ENCODE data around the gene MRM2. TPM values are rescaled to one million over a fixed set of nuclear protein-coding genes. Genes with fewer than 3 reads are reported as not detected.
A peak's percentile ranks its signal among the peaks of the same experiment; 100 is the strongest.

The MRM2 gene
- polyA plus RNA-seq, 3 donors: 9.2 to 32.5 (median 26.7) TPM

GRCh38 chr7:2202901-2203765 lies 38.9 kb downstream of the MRM2 start:
- intact Hi-C loops (cut with micrococcal nuclease): no loop called here
- H3K9me3 Mint-ChIP-seq: peaks cover 0 to 7% (median 0%) of the 10 kb centered on the region in 7 donors
- H3K9ac ChIP-seq (ENCODE audit: insufficient read depth, low read length, poor library complexity, severe bottlenecking): no peak overlapping the region
- H3K36me3 ChIP-seq (replicated peaks in 1 of 2; ENCODE audit: control insufficient read depth in 1 of 2, insufficient read depth in 2 of 2, low read length in 2 of 2): peaks cover 45 to 76% of the 10 kb centered on the region in 2 donors
- no peak for DNase-seq
- no peaks in the 10 kb centered on the region for H3K27me3 ChIP-seq (ENCODE audit: control insufficient read depth in 2 of 2, insufficient read depth in 2 of 2, low read length in 2 of 2)
- H3K27me3 Mint-ChIP-seq (ENCODE audit: low read depth in 3 of 3): peaks cover 0 to 2% (median 0%) of the 10 kb centered on the region in 3 donors
- H3K27ac Mint-ChIP-seq: peak overlapping the region in 4 of 7 donors; percentile 33 to 61 (median 44)
- H3K36me3 Mint-ChIP-seq: peaks cover 74 to 87% of the 10 kb centered on the region in 2 donors
- no peaks in the 10 kb centered on the region for H3K79me2 ChIP-seq (ENCODE audit: insufficient read depth, low read length)
- peaks cover 0 to 7% of the 10 kb centered on the region in 2 donors for H3K4me1 ChIP-seq (ENCODE audit: control insufficient read depth in 1 of 2, insufficient read depth in 2 of 2, low read length in 2 of 2)
- H2AFZ ChIP-seq (ENCODE audit: insufficient read depth, low read depth, low read length, poor library complexity, severe bottlenecking): no peak overlapping the region
- TF ChIP-seq, protein P1, sequence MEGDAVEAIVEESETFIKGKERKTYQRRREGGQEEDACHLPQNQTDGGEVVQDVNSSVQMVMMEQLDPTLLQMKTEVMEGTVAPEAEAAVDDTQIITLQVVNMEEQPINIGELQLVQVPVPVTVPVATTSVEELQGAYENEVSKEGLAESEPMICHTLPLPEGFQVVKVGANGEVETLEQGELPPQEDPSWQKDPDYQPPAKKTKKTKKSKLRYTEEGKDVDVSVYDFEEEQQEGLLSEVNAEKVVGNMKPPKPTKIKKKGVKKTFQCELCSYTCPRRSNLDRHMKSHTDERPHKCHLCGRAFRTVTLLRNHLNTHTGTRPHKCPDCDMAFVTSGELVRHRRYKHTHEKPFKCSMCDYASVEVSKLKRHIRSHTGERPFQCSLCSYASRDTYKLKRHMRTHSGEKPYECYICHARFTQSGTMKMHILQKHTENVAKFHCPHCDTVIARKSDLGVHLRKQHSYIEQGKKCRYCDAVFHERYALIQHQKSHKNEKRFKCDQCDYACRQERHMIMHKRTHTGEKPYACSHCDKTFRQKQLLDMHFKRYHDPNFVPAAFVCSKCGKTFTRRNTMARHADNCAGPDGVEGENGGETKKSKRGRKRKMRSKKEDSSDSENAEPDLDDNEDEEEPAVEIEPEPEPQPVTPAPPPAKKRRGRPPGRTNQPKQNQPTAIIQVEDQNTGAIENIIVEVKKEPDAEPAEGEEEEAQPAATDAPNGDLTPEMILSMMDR (IDR thresholded peaks at IDR 0.05): no peak
- H3K27ac ChIP-seq (ENCODE audit: low read depth in 1 of 2, low read length in 2 of 2): peak overlapping the region in 1 of 2 donors; percentile 26
- H3K4me3 ChIP-seq (replicated peaks in 1 of 3; ENCODE audit: low read depth in 2 of 3, low read length in 3 of 3): no peak overlapping the region
- H3K4me3 Mint-ChIP-seq: no peak overlapping the region
- peaks cover 9% of the 10 kb centered on the region for H3K4me1 Mint-ChIP-seq
- no peak overlapping the region for H3K4me2 ChIP-seq (replicated peaks; ENCODE audit: extremely low read depth, low read length, poor library complexity, severe bottlenecking)
- H3K9me3 ChIP-seq (replicated peaks in 1 of 2; ENCODE audit: control insufficient read depth in 1 of 2, insufficient read depth in 1 of 2, low read length in 2 of 2): no peaks in the 10 kb centered on the region
- 85% methylated on average over 15 of the region's 20 CpGs for WGBS (ENCODE audit: insufficient coverage)
- no peaks in the 10 kb centered on the region for H4K20me1 ChIP-seq (ENCODE audit: insufficient read depth, low read length)

DNA sequence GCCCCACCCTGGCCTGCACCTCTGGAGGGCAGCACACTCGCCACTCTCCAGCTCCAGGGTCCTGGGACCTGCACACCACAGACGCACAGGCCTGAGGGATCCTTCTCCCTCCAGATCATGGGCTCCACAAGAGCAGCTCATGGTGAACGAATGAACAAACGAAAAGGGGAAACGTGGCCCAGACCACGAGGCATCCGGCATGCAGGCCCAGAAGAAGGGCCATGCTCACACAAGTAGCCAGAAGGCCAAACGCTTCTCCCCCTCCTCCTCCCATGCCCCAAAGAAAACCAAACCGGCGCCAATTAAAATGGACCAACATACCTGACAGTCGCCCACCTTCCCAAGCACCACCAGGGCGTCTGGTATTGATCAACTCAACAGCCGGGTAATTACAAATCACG lies 39.6 kb downstream of the MRM2 start:
- Histone ChIP-seq H3K36me3 (replicated peaks in 1 of 2; ENCODE audit: control insufficient read depth in 1 of 2, insufficient read depth in 2 of 2, low read length in 2 of 2) (peaks cover 40 to 74% of the 10 kb centered on the region in 2 donors), H3K27ac (ENCODE audit: low read depth in 1 of 2, low read length in 2 of 2) (no peak overlapping the region), H3K4me2 (replicated peaks; ENCODE audit: extremely low read depth, low read length, poor library complexity, severe bottlenecking) (no peak overlapping the region), H3K9ac (ENCODE audit: insufficient read depth, low read length, poor library complexity, severe bottlenecking) (no peak overlapping the region), H2AFZ (ENCODE audit: insufficient read depth, low read depth, low read length, poor library complexity, severe bottlenecking) (no peak overlapping the region), H3K9me3 (replicated peaks in 1 of 2; ENCODE audit: control insufficient read depth in 1 of 2, insufficient read depth in 1 of 2, low read length in 2 of 2) (no peaks in the 10 kb centered on the region), H3K4me3 (replicated peaks in 1 of 3; ENCODE audit: low read depth in 2 of 3, low read length in 3 of 3) (no peak overlapping the region), H3K4me1 (ENCODE audit: control insufficient read depth in 1 of 2, insufficient read depth in 2 of 2, low read length in 2 of 2) (peaks cover 0 to 7% of the 10 kb centered on the region in 2 donors), H4K20me1 (ENCODE audit: insufficient read depth, low read length) (no peaks in the 10 kb centered on the region), H3K27me3 (ENCODE audit: control insufficient read depth in 2 of 2, insufficient read depth in 2 of 2, low read length in 2 of 2) (no peaks in the 10 kb centered on the region), H3K79me2 (ENCODE audit: insufficient read depth, low read length) (no peaks in the 10 kb centered on the region)
- Mint-ChIP-seq H3K4me3 (no peak overlapping the region), H3K36me3 (peaks cover 71 to 85% of the 10 kb centered on the region in 2 donors), H3K27me3 (ENCODE audit: low read depth in 3 of 3) (peaks cover 0 to 2% (median 0%) of the 10 kb centered on the region in 3 donors), H3K27ac (no peak overlapping the region), H3K4me1 (peaks cover 9% of the 10 kb centered on the region), H3K9me3 (peaks cover 0 to 7% (median 0%) of the 10 kb centered on the region in 7 donors)
- DNase-seq: no peak
- TF ChIP-seq, protein P1 (IDR thresholded peaks at IDR 0.05): no peak
- intact Hi-C loops (cut with micrococcal nuclease): no loop called here
- 78% methylated on average over 14 of the region's 14 CpGs for WGBS (ENCODE audit: insufficient coverage)
